Heart left ventricle (tissue), 16 donors: ENCODE results near the gene C16orf89. TPM values are rescaled to one million over a fixed set of nuclear protein-coding genes. Genes with fewer than 3 reads are reported as not detected.
A peak's percentile ranks its signal among the peaks of the same experiment; 100 is the strongest.

Experiments used
- ATAC-seq, 4 donors: fragments of 200-7000 bp; cut with Tn5 transposase; one replicate each; pipeline ENCODE4 v1.9.1; 2020 to 2022; ENCODE audit warnings: moderate library complexity in 4 of 4, mild to moderate bottlenecking in 3 of 4, moderate number of reproducible peaks in 1 of 4
- DNase-seq, 5 donors: peaks; one replicate each; pipeline ENCODE4 v3.0.0-alpha.2; 2020
- H3K27ac ChIP-seq, 12 donors: fragments of 200-600 bp; sonication (generic) in 4 of 12; one replicate each; pipeline versions ENCODE4 v1.5.0 to v1.8.0; 2016 to 2022; ENCODE audit warnings: mild to moderate bottlenecking in 2 of 12
- H3K27me3 ChIP-seq, 9 donors: fragments of 200-600 bp; sonication (generic) in 2 of 9; one replicate each; pipeline versions ENCODE4 v1.5.1 to v1.8.0; 2016 to 2022; ENCODE audit warnings: mild to moderate bottlenecking in 3 of 9
- H3K36me3 ChIP-seq, 9 donors: fragments of 200-600 bp; sonication (generic) in 2 of 9; one replicate each; pipeline versions ENCODE4 v1.5.0 to v1.8.0; 2018 to 2022; ENCODE audit warnings: mild to moderate bottlenecking in 2 of 9
- H3K4me1 ChIP-seq, 12 donors: fragments of 200-600 bp; sonication (generic) in 4 of 12; one replicate each; pipeline versions ENCODE4 v1.5.0 to v1.8.0; 2016 to 2022; ENCODE audit warnings: mild to moderate bottlenecking in 3 of 12
- H3K4me3 ChIP-seq, 12 donors: fragments of 200-600 bp; sonication (generic) in 4 of 12; one replicate each; pipeline versions ENCODE4 v1.5.0 to v1.8.0; 2017 to 2022; ENCODE audit warnings: mild to moderate bottlenecking in 9 of 12, moderate library complexity in 4 of 12
- H3K9me3 ChIP-seq, 12 donors: fragments of 200-600 bp; sonication (generic) in 4 of 12; one replicate each; pipeline versions ENCODE4 v1.5.0 to v1.8.0; 2016 to 2022; ENCODE audit warnings: mild to moderate bottlenecking in 1 of 12
- CTCF ChIP-seq, 12 donors: fragments of 200-600 bp; sonication (generic) in 4 of 12; IDR thresholded peaks; one replicate each; pipeline versions ENCODE4 v1.5.0 to v1.8.0; 2018 to 2022; ENCODE audit warnings: antibody characterized with exemption in 12 of 12, mild to moderate bottlenecking in 5 of 12
- POLR2A ChIP-seq, 2 donors: fragments of 450-650 bp; IDR thresholded peaks; one replicate each; pipeline ENCODE4 v1.6.1; 2017; ENCODE audit warnings: antibody characterized with exemption in 2 of 2, mild to moderate bottlenecking in 2 of 2, moderate library complexity in 2 of 2
- WGBS, 4 donors: extraction: QIAGEN DNeasy Blood & Tissue Kit in 2 of 4; methylation state at CpG; one replicate each; pipeline versions ENCODE4 v1.1.5 to v1.1.7; 2013 to 2018; 5-methylcytosine and 5-hydroxymethylcytosine counted together
- intact Hi-C, 10 donors: fragments of 100-400 bp; cut with DNase I; formaldehyde crosslinking; loops; one replicate each; pipeline versions ENCODE4 v1.11.1 to v1.14.2; 2022
- polyA plus RNA-seq, 2 donors: library from polyadenylated mRNA; stranded (reverse); fragments of 200-250 nt; gene quantifications; one replicate each; pipeline ENCODE4 v1.2.3, GENCODE V29; 2013
- total RNA-seq, 9 donors: library from RNA; depleted of rRNA in 2 of 9; stranded (reverse); fragments of >200 nt in 2 of 9; fragmentation: NEBNext Ultra II Directional in 3 of 9; extraction: Animal tissue kit (Norgen Biotek cat#: 25700) in 3 of 9; gene quantifications; one replicate each; pipeline versions ENCODE4 v1.1.0 to v1.2.4, GENCODE V29; 2016 to 2023
- donor health status: ischemic (EF 13 %, LVEDD 7.1; RV severe dilation, severe dysfunction).
- donor health status: healthy with polysubstance abuse.
- donor health status: DM: no; HTN: yes; CAD: no.
- donor health status: DM: no; HTN: no; CAD: no.
- donor health status: ischemic (EF 25% LVEDD 6.9; RV normal size, moderate dysfunction).
- donor health status: ischemic (EF 25% LVEDD 5.7; RV mildly dilated, moderate dysfunction).
- donor health status: healthy.
- donor health status: DM: yes; HTN: yes; CAD: no.
- donor health status: ischemic (EF 35%, LVEDD 5.7; RV mildly dilated, moderate dysfunction).
- donor health status: nonischemic (EF 11% LVEDD 7.7; RV severe dilation, severe dysfunction).
- donor health status: DM: yes; HTN: yes; CAD: no.
- donor health status: PGD.
- donor health status: ischemic (EF 29% LVEDD 5.4; RV normal size, mild dysfunction).
- donor health status: nonischemic (EF 23%, LVEDD 6.1; RV moderate dilation, normal function).

The C16orf89 gene
- total and polyA plus RNA-seq, 11 donors: 0.26 to 38.4 (median 6.3) TPM

GRCh38 chr16:5019775-5020174 lies 46.0 kb downstream of the C16orf89 start:
- H3K4me1 ChIP-seq: peaks cover 0 to 5% (median 0%) of the 10 kb centered on the region in 12 donors
- no peaks in the 10 kb centered on the region for H3K36me3 ChIP-seq
- no peaks in the 10 kb centered on the region for H3K9me3 ChIP-seq
- TF ChIP-seq CTCF (IDR thresholded peaks at IDR 0.05): no peak
- TF ChIP-seq POLR2A (IDR thresholded peaks at IDR 0.05): no peak
- no peak for DNase-seq
- WGBS, 4 donors: 73 to 82% (median 77%) methylated on average over 6 of the region's 6 CpGs
- intact Hi-C loops: loop anchor here in 3 of 10 donors (10.0 kb wide), 3 partner anchors 55 to 155 kb away; partner anchors contain the start of gene SEC14L5 (in 1 of the 3)
- no peak for ATAC-seq
- H3K27ac ChIP-seq: no peak overlapping the region
- H3K27me3 ChIP-seq: no peaks in the 10 kb centered on the region
- H3K4me3 ChIP-seq: no peak overlapping the region

GRCh38 chr16:5018793-5019192 lies 47.0 kb downstream of the C16orf89 start:
- DNase-seq (no peak), ATAC-seq (peak in 1 of 4 donors; percentile 41)
- no peaks in the 10 kb centered on the region for H3K36me3 ChIP-seq
- H3K27ac ChIP-seq: no peak overlapping the region
- no peak overlapping the region for H3K4me3 ChIP-seq
- 41 to 55% (median 51%) methylated on average over 9 of the region's 9 CpGs for WGBS, 4 donors
- TF ChIP-seq POLR2A (IDR thresholded peaks at IDR 0.05) (no peak), CTCF (IDR thresholded peaks at IDR 0.05) (no peak)
- no peaks in the 10 kb centered on the region for H3K27me3 ChIP-seq
- peaks cover 0 to 5% (median 0%) of the 10 kb centered on the region in 12 donors for H3K4me1 ChIP-seq
- intact Hi-C loops: no loop called here
- H3K9me3 ChIP-seq: no peaks in the 10 kb centered on the region

- H3K4me1 ChIP-seq: peaks cover 0 to 5% (median 0%) of the 10 kb centered on the region in 12 donors
- WGBS, 4 donors: 55 to 83% (median 67%) methylated on average over 4 to 5 of the region's 5 CpGs
- H3K27me3 ChIP-seq: no peaks in the 10 kb centered on the region
- H3K4me3 ChIP-seq: no peak overlapping the region
- no peak overlapping the region for H3K27ac ChIP-seq
- DNase-seq (no peak), ATAC-seq (no peak)
- intact Hi-C loops: no loop called here
- TF ChIP-seq POLR2A (IDR thresholded peaks at IDR 0.05): no peak
- TF ChIP-seq CTCF (IDR thresholded peaks at IDR 0.05): no peak
- no peaks in the 10 kb centered on the region for H3K9me3 ChIP-seq
- H3K36me3 ChIP-seq: no peaks in the 10 kb centered on the region
These were observed 48.1 kb downstream of the C16orf89 start for GRCh38 chr16:5017678-5017969.

- peaks cover 0 to 5% (median 0%) of the 10 kb centered on the region in 12 donors for H3K4me1 ChIP-seq
- H3K27ac ChIP-seq: no peak overlapping the region
- no peaks in the 10 kb centered on the region for H3K9me3 ChIP-seq
- no peak overlapping the region for H3K4me3 ChIP-seq
- DNase-seq (no peak), ATAC-seq (peak in 1 of 4 donors; percentile 6)
- intact Hi-C loops: no loop called here
- 63 to 82% (median 70%) methylated on average over 6 of the region's 6 CpGs for WGBS, 4 donors
- no peaks in the 10 kb centered on the region for H3K27me3 ChIP-seq
- no peak for TF ChIP-seq CTCF (IDR thresholded peaks at IDR 0.05)
- no peak for TF ChIP-seq POLR2A (IDR thresholded peaks at IDR 0.05)
- H3K36me3 ChIP-seq: no peaks in the 10 kb centered on the region
These were observed 48.6 kb downstream of the C16orf89 start for GRCh38 chr16:5016967-5017677.
